ENCODE results near the gene TUBA1C. TPM values are rescaled to one million over a fixed set of nuclear protein-coding genes. Genes with fewer than 3 reads are reported as not detected.
A peak's percentile ranks its signal among the peaks of the same experiment; 100 is the strongest.
"Not testable (repeated sequence)": the region's sequence is repeated elsewhere in the genome, so short reads cannot be mapped to it uniquely, and the experiment has no call there.

TUBA1C gene
- total RNA-seq, 1 experiment from 2014 or later, result 1,376 TPM

DNA sequence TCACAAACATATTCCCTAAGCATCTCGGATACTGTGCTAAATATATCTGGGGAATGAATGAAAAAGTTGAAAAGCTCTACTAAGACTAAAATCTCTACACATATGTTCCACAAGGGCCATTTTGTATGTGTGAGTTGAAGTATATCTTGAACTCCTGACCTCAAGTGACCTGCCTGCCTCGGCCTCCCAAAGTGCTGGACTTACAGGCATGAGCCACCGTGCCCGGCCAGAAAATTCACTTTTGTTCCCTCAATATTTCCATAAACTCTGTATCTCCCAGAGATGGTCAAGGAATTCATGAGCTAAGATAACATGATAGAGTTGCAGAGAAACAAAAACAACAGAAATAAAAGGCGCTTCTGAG is 1.5 kb upstream of the TUBA1C start:
- H2AFZ ChIP-seq (ENCODE audit: low read length), result no peak overlapping the region

DNA sequence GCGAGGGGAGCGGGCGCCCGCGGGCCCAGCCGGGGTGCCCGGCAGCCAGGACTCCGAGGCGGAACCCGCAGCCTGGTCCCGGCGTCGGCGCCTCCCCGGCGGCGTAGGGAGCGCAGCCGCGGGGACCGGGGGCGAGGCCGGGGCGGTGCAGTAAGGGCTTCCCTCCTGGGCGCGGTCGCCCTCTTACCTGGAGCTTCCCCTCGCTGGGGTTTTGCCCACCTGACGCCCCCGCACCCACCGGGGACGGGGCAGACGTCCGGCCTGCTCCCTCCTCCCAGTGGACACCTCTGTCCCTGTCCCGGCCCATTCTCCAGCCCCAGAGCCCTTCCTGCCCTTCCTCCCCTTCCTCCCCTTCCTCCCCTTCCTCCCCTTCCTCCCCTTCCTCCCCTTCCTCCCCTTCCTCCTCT is 413 bp upstream of the TUBA1C start:
- H3K4me2 ChIP-seq (ENCODE audit: low read length), result peak overlapping the region; percentile 96
- peaks cover 79% of the 10 kb centered on the region for H3K79me2 ChIP-seq (ENCODE audit: low read length)
- POLR2A ChIA-PET (ENCODE audit: unreplicated experiment), result interaction anchor here (0.6 kb wide), 2 partner anchors 102 to 219 kb away, joined by 3 to 7 read pairs; no protein-coding TSS in a partner anchor
- peak; percentile 42 for ATAC-seq
- H3K4me1 ChIP-seq (ENCODE audit: insufficient read depth, low read length), result peaks cover 42% of the 10 kb centered on the region
- peak overlapping the region; percentile 99 for H3K27ac ChIP-seq (ENCODE audit: low read length)
- CTCF ChIA-PET, result interaction anchor here (0.7 kb wide), 1 partner anchor 58 kb away, joined by 5 read pairs; the partner anchor contains the start of gene TROAP
- H3K27me3 ChIP-seq (ENCODE audit: low read length), result no peaks in the 10 kb centered on the region
- H3K9me3 ChIP-seq (ENCODE audit: low read length), result no peaks in the 10 kb centered on the region
- H3F3A ChIP-seq (ENCODE audit: low read length, unreplicated experiment), result peaks cover 18% of the 10 kb centered on the region
- intact Hi-C loops (cut with micrococcal nuclease), result no loop called here
- peak overlapping the region; percentile 99 for H3K4me3 ChIP-seq (ENCODE audit: low read length)
- no peaks in the 10 kb centered on the region for H3K9me2 ChIP-seq (replicated peaks; ENCODE audit: low read length)
- no TSS peak for BruUV-seq (replicated peaks)
- peaks cover 28% of the 10 kb centered on the region for H3K36me3 ChIP-seq (ENCODE audit: low read depth, low read length)
- no peak for DNase-seq
- peaks cover 40% of the 10 kb centered on the region for H4K20me1 ChIP-seq (ENCODE audit: low read length)
- TF ChIP-seq EZH2phosphoT487 (IDR thresholded peaks at IDR 0.05; ENCODE audit: borderline replicate concordance, low read length), result no peak
- TF ChIP-seq, protein P1, sequence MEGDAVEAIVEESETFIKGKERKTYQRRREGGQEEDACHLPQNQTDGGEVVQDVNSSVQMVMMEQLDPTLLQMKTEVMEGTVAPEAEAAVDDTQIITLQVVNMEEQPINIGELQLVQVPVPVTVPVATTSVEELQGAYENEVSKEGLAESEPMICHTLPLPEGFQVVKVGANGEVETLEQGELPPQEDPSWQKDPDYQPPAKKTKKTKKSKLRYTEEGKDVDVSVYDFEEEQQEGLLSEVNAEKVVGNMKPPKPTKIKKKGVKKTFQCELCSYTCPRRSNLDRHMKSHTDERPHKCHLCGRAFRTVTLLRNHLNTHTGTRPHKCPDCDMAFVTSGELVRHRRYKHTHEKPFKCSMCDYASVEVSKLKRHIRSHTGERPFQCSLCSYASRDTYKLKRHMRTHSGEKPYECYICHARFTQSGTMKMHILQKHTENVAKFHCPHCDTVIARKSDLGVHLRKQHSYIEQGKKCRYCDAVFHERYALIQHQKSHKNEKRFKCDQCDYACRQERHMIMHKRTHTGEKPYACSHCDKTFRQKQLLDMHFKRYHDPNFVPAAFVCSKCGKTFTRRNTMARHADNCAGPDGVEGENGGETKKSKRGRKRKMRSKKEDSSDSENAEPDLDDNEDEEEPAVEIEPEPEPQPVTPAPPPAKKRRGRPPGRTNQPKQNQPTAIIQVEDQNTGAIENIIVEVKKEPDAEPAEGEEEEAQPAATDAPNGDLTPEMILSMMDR (conservative IDR thresholded peaks at IDR 0.05; ENCODE audit: low read depth, low read length), result no peak
- no peak for TF ChIP-seq EZH2 (IDR thresholded peaks at IDR 0.05; ENCODE audit: low read length, unreplicated experiment)
- peak overlapping the region; percentile 28 for H2AFZ ChIP-seq (ENCODE audit: low read length)
- peak overlapping the region; percentile 100 for H3K9ac ChIP-seq (ENCODE audit: low read length)

More for the DNA sequence above, 1.5 kb upstream of the TUBA1C start:
- H3K4me1 ChIP-seq (ENCODE audit: insufficient read depth, low read length), result peaks cover 39% of the 10 kb centered on the region
- H3K4me2 ChIP-seq (ENCODE audit: low read length), result peak overlapping the region; percentile 96
- H3K9ac ChIP-seq (ENCODE audit: low read length), result no peak overlapping the region
- intact Hi-C loops (cut with micrococcal nuclease), result no loop called here
- peak overlapping the region; percentile 99; the same call in 1 of the 2 replicates for H3K4me3 ChIP-seq (ENCODE audit: low read length)
- H3K79me2 ChIP-seq (ENCODE audit: low read length), result peaks cover 69% of the 10 kb centered on the region
- TF ChIP-seq EZH2phosphoT487 (IDR thresholded peaks at IDR 0.05; ENCODE audit: borderline replicate concordance, low read length), result no peak
- no peak for TF ChIP-seq EZH2 (IDR thresholded peaks at IDR 0.05; ENCODE audit: low read length, unreplicated experiment)
- TF ChIP-seq, protein P1 (conservative IDR thresholded peaks at IDR 0.05; ENCODE audit: low read depth, low read length), result no peak
- H3K9me2 ChIP-seq (replicated peaks; ENCODE audit: low read length), result no peaks in the 10 kb centered on the region
- ChIA-PET CTCF (interaction anchor here (1.0 kb wide), 2 partner anchors 34 to 142 kb away, joined by 3 to 4 read pairs; no protein-coding TSS in a partner anchor), POLR2A (ENCODE audit: unreplicated experiment) (interaction anchor here (0.5 kb wide), 1 partner anchor 22 kb away, joined by 3 read pairs; no protein-coding TSS in a partner anchor)
- H3K36me3 ChIP-seq (ENCODE audit: low read depth, low read length), result peaks cover 22% of the 10 kb centered on the region
- DNase-seq (no peak), ATAC-seq (no peak)
- peaks cover 18% of the 10 kb centered on the region for H3F3A ChIP-seq (ENCODE audit: low read length, unreplicated experiment)
- BruUV-seq (replicated peaks), result no TSS peak
- H4K20me1 ChIP-seq (ENCODE audit: low read length), result peaks cover 29% of the 10 kb centered on the region
- no peaks in the 10 kb centered on the region for H3K27me3 ChIP-seq (ENCODE audit: low read length)
- H3K27ac ChIP-seq (ENCODE audit: low read length), result no peak overlapping the region
- no peaks in the 10 kb centered on the region for H3K9me3 ChIP-seq (ENCODE audit: low read length)

- intact Hi-C loops (cut with micrococcal nuclease); H3K9me3 ChIP-seq (ENCODE audit: low read length); H2AFZ ChIP-seq (ENCODE audit: low read length); H3K27me3 ChIP-seq (ENCODE audit: low read length); H3K9me2 ChIP-seq (replicated peaks; ENCODE audit: low read length); DNase-seq; H3K9ac ChIP-seq (ENCODE audit: low read length); BruUV-seq (replicated peaks); ATAC-seq: not testable (repeated sequence)
- Histone ChIP-seq H3K4me3 (ENCODE audit: low read length) (peak overlapping the region; percentile 99), H3K4me1 (ENCODE audit: insufficient read depth, low read length) (peaks cover 12% of the 10 kb centered on the region), H3K4me2 (ENCODE audit: low read length) (peak overlapping the region; percentile 96), H3K27ac (ENCODE audit: low read length) (peak overlapping the region; percentile 99), H4K20me1 (ENCODE audit: low read length) (peaks cover 79% of the 10 kb centered on the region), H3K36me3 (ENCODE audit: low read depth, low read length) (peaks cover 65% of the 10 kb centered on the region), H3K79me2 (ENCODE audit: low read length) (peaks cover 72% of the 10 kb centered on the region), H3F3A (ENCODE audit: low read length, unreplicated experiment) (peaks cover 45% of the 10 kb centered on the region)
- ChIA-PET CTCF (interaction anchor here (1.1 kb wide), 1 partner anchor 34 kb away, joined by 3 read pairs; no protein-coding TSS in a partner anchor), POLR2A (ENCODE audit: unreplicated experiment) (interaction anchor here (0.5 to 0.6 kb wide), 2 partner anchors 98 to 420 kb away, joined by 4 to 5 read pairs; no protein-coding TSS in a partner anchor)
Observed at GRCh38 chr12:49269191-49269590, 4.3 kb downstream of the TUBA1C start.
